GM12875 (cell line): ENCODE measurements around the gene SOHLH1.

ENCODE experiments used
- H3K4me3 ChIP-seq: one replicate; pipeline ENCODE4 v1.5.1; 2011; ENCODE audit warnings: low read depth, low read length, control low read depth
- TF ChIP-seq, protein P1 (sequence below): IDR thresholded peaks from 2 replicates; pipeline ENCODE4 v1.5.1; 2011; ENCODE audit warnings: low read depth, mild to moderate bottlenecking, control low read depth, inconsistent platforms, low read length, moderate library complexity, borderline replicate concordance; ENCODE audit not compliant: insufficient read depth

SOHLH1 gene

DNA sequence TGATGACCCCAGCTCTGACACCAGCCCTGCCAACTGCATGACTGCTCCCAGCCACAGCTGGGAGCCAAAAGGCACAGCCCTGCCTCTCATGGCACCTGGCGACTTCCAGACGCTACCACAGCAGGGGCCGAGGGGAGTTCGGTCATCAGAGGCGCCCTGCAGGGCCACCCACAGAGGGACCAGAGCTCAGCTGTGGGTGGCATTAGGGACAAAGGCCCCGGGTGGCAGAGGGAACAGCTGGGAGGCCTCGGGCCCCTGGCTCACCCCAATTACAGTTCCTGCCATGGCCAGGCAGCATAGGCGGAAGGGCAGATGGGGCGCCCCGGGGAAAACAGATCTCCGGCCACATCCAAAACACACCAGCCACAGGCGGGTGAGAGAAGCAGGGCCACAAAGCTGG, 3.6 kb downstream of the SOHLH1 start:
- no peak overlapping the region for H3K4me3 ChIP-seq
- TF ChIP-seq, protein P1, sequence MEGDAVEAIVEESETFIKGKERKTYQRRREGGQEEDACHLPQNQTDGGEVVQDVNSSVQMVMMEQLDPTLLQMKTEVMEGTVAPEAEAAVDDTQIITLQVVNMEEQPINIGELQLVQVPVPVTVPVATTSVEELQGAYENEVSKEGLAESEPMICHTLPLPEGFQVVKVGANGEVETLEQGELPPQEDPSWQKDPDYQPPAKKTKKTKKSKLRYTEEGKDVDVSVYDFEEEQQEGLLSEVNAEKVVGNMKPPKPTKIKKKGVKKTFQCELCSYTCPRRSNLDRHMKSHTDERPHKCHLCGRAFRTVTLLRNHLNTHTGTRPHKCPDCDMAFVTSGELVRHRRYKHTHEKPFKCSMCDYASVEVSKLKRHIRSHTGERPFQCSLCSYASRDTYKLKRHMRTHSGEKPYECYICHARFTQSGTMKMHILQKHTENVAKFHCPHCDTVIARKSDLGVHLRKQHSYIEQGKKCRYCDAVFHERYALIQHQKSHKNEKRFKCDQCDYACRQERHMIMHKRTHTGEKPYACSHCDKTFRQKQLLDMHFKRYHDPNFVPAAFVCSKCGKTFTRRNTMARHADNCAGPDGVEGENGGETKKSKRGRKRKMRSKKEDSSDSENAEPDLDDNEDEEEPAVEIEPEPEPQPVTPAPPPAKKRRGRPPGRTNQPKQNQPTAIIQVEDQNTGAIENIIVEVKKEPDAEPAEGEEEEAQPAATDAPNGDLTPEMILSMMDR, result no peak

DNA sequence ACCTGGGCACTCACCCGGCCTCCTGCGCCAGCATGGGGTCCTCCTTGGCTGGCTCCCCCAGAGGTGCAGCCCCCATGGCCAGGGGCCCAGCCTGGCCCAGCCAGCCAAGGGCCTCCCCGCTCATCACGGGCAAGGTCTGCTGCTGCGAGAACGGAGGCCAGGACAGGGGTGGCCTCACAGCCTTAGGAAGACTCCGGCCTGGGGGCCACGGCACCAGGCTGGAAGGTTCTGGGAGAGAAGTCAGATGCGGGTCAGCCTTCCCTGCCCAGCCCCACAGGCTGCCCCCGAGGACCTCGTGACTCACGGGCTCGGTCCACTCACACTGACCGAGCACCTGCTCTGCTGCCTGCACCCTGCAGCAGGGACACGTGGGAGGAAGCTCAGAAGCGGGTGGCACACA, 4.2 kb downstream of the SOHLH1 start:
- no peak overlapping the region for H3K4me3 ChIP-seq
- TF ChIP-seq, protein P1, result no peak

DNA sequence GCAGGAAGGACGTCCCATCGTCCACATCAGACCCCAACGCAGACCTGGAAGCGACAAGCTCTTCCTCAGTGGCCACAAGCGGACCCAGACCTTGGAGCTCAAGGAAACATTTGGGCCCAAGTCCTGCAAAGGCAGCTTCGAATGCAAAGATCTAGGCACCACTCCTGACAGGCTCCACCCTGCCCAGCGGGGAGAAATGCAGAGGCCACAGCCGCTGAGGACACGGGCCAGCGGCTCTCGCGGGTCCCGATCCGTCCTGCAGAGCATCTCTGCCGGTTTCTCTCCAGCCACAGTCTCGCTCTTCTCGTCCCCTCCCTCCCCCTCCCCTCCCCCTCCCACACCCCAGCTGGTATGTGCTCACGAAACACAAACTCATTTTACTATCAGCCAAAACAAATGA, 4.9 kb downstream of the SOHLH1 start:
- TF ChIP-seq, protein P1, result no peak

DNA sequence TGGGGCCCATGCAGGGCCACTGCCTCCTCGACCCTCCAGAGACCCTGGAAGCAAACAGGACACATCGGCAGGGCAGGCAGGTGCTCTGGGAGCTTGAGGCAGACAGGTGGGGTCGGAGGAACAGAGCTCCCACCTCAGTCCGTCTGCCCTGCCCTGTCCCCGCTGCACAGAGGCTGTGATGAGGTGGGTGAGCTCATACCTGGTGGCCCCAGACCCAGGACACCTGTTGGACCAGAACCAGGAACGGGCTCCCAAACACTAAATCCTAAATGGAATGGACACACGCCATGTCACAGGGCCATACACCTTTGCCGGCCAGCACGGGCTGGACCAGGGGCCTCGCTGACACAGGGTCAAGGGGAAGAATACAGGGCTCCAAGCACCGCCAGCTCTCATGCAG, 5.5 kb downstream of the SOHLH1 start:
- TF ChIP-seq, protein P1, result no peak
- no peak overlapping the region for H3K4me3 ChIP-seq

More for the DNA sequence above, 4.9 kb downstream of the SOHLH1 start:
- H3K4me3 ChIP-seq, result no peak overlapping the region

DNA sequence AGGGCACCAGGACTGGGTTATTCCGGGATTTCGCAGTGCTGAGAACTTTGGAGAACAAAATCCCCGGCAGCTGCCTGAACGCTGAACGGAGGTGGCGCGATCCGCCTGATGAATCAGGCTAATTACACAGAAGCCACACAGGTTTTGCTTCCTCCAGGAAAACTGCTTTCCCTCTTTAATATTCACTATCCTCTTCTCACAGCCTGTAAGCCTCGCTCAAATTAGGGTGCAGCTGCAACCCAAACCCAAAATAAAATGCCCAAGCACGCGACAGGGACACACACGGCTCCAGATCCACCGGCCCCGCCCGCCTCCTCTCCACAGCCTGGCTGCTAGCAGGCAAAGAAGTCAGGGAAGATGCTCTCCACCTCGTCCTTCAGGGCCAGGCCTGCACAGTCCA, 6.0 kb downstream of the SOHLH1 start:
- no peak overlapping the region for H3K4me3 ChIP-seq
- TF ChIP-seq, protein P1, result no peak

DNA sequence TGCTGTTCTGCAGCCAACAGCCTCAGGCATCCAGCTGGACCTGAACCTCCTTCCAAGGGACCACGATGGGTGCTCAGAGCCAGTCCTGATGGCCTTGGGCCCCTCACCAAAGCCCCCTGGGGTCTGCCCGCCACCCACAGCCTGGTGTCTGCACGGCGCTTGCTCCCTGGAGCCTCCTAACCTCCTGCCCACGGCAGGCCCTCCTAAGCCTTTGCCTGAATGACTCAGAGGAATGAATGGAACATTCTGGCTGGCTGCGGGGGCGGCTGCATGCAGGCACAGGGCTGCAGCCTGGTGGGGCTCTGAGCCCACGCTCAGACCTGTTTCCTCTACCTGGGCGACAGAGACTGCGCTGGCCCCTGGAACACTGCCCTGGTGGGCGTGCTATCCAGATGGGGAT, 6.9 kb downstream of the SOHLH1 start:
- TF ChIP-seq, protein P1, result no peak
- no peak overlapping the region for H3K4me3 ChIP-seq

DNA sequence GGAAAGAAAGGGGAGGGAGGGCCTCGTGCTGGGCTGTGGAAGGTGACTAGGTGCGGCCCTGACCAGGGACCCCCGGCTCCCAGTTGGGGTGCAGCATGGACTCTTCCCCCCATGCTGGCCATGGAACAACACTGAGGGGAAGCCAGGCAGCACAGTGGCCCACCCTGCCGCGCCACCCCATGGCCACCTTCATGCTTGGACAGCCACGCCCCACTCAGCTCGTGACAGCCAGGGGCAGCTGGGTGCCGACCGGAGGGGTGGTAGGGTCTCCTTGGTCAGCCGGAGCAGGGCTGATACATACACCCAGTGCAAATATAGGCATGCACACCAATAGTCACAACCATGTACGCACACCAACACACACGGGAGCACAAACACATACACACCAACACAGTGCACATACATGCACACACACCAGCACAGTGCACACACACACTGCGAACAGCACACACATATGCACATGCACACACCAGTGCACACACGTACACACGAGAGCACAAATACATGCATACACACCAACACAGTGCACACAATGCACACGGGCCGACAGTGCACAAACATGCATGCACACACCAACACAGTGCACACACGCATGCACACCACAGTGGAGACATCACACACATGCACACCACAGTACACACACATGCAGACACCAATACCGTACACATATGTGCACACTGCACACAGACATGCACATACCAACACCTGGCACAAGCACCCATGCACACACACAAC, 8.3 kb downstream of the SOHLH1 start:
- H3K4me3 ChIP-seq, result no peak overlapping the region
- TF ChIP-seq, protein P1, result no peak
